ENCODE measurements around the gene POLD4.

GRCh38 chr11:67311556-67312082 is 41.7 kb downstream of the POLD4 start:
- no peak for TF ChIP-seq MAX (IDR thresholded peaks at IDR 0.05)
- TF ChIP-seq CTCF (IDR thresholded peaks at IDR 0.05; ENCODE audit: low read depth, low read length, missing input control): no peak
- no peak for TF ChIP-seq GABPA (IDR thresholded peaks at IDR 0.05 in 1 of 2, conservative IDR thresholded peaks at IDR 0.05 in 1 of 2)
- TF ChIP-seq, protein P1, sequence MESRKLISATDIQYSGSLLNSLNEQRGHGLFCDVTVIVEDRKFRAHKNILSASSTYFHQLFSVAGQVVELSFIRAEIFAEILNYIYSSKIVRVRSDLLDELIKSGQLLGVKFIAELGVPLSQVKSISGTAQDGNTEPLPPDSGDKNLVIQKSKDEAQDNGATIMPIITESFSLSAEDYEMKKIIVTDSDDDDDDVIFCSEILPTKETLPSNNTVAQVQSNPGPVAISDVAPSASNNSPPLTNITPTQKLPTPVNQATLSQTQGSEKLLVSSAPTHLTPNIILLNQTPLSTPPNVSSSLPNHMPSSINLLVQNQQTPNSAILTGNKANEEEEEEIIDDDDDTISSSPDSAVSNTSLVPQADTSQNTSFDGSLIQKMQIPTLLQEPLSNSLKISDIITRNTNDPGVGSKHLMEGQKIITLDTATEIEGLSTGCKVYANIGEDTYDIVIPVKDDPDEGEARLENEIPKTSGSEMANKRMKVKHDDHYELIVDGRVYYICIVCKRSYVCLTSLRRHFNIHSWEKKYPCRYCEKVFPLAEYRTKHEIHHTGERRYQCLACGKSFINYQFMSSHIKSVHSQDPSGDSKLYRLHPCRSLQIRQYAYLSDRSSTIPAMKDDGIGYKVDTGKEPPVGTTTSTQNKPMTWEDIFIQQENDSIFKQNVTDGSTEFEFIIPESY (IDR thresholded peaks at IDR 0.05): no peak
- no peak for TF ChIP-seq NR2F2 (IDR thresholded peaks at IDR 0.05)
- no peak for TF ChIP-seq HNF4G (IDR thresholded peaks at IDR 0.05)
- TF ChIP-seq TAF1 (conservative IDR thresholded peaks at IDR 0.05): no peak
- no peak for TF ChIP-seq YY1 (IDR thresholded peaks at IDR 0.05)
- no peak for TF ChIP-seq SP1 (IDR thresholded peaks at IDR 0.05)
- TF ChIP-seq EGR1 (IDR thresholded peaks at IDR 0.05; ENCODE audit: low read depth in 2 of 2): no peak
